GM19043 (cell line): ENCODE results near the gene USO1.
"Not testable (repeated sequence)": the region's sequence is repeated elsewhere in the genome, so short reads cannot be mapped to it uniquely, and the experiment has no call there.

ENCODE experiments used
- ATAC-seq: cut with Tn5 transposase; IDR thresholded peaks from one replicate; pipeline ENCODE4 v1.9.1; 2021; ENCODE audit warnings: low read depth; ENCODE audit not compliant: unreplicated experiment

The USO1 gene

GRCh38 chr4:75834772-75835154, 110.4 kb downstream of the USO1 start:
- no peak for ATAC-seq

GRCh38 chr4:75841641-75842520, 117.5 kb downstream of the USO1 start:
- no peak for ATAC-seq

- no peak for ATAC-seq
Observed at GRCh38 chr4:75843596-75843995, 119.2 kb downstream of the USO1 start.

- ATAC-seq: no peak
Observed at GRCh38 chr4:75844151-75844662, 119.8 kb downstream of the USO1 start.

GRCh38 chr4:75845992-75846391, 121.6 kb downstream of the USO1 start:
- no peak for ATAC-seq

- not testable (repeated sequence) for ATAC-seq
Observed at GRCh38 chr4:75848171-75848760, 123.9 kb downstream of the USO1 start.

- no peak for ATAC-seq
Observed at GRCh38 chr4:75848891-75849290, 124.5 kb downstream of the USO1 start.

GRCh38 chr4:75849461-75849860, 125.1 kb downstream of the USO1 start:
- no peak for ATAC-seq

GRCh38 chr4:75858721-75859120, 134.3 kb downstream of the USO1 start:
- no peak for ATAC-seq

GRCh38 chr4:75860606-75861005, 136.2 kb downstream of the USO1 start:
- no peak for ATAC-seq
